B cell (primary cell): ENCODE measurements around the gene MPDU1. TPM values are rescaled to one million over a fixed set of nuclear protein-coding genes. Genes with fewer than 3 reads are reported as not detected.
A peak's percentile ranks its signal among the peaks of the same experiment; 100 is the strongest.

Experiments
- ATAC-seq: fragments of 200-7000 bp; cut with Tn5 transposase; one replicate; pipeline ENCODE4 v1.10.0; 2021; ENCODE audit warnings: low read depth, mild to moderate bottlenecking, moderate number of reproducible peaks, moderate library complexity
- CTCF ChIA-PET: fragments of 350-600 bp; sonication (Branson Sonifier 250); formaldehyde crosslinking; loops from one replicate; lab custom pipeline; 2021; ENCODE audit warnings: antibody characterized with exemption, inconsistent platforms; lab: Charles Lee
- POLR2A ChIA-PET: fragments of 350-600 bp; sonication (Branson Sonifier 250); formaldehyde crosslinking; loops from one replicate; lab custom pipeline; 2021; ENCODE audit warnings: antibody characterized with exemption; lab: Charles Lee
- DNase-seq: peaks from one replicate; pipeline ENCODE4 v3.0.0; 2013
- H2AFZ ChIP-seq: 2 replicates; pipeline ENCODE4 v1.6.1; 2012; ENCODE audit warnings: mild to moderate bottlenecking, low read depth, low read length; ENCODE audit not compliant: insufficient read depth, poor library complexity, severe bottlenecking
- H3K27ac ChIP-seq, 2 donors: 1 replicate in 1 of 2; 2 replicates in 1 of 2; pipeline ENCODE4 v1.5.1; 2012 to 2013; ENCODE audit warnings: low read length in 2 of 2, mild to moderate bottlenecking in 2 of 2, moderate library complexity in 1 of 2
- H3K27me3 ChIP-seq, 4 experiments: fragments of 200-600 bp in 1 of 4; sonication (generic) in 1 of 4; replicated peaks in 1 of 4; 1 replicate in 2 of 4; 2 replicates in 2 of 4; pipeline versions ENCODE4 v1.6.1 to v1.7.0; 2013 to 2016; ENCODE audit warnings: low read length in 3 of 4, mild to moderate bottlenecking in 2 of 4, mixed read lengths in 1 of 4, moderate library complexity in 1 of 4; ENCODE audit not compliant: insufficient read depth in 4 of 4, control insufficient read depth in 3 of 4; ENCODE audit errors: control extremely low read depth in 1 of 4
- H3K36me3 ChIP-seq, 2 experiments: replicated peaks in 1 of 2; 1 replicate in 1 of 2; 2 replicates in 1 of 2; pipeline versions ENCODE4 v1.6.1 to v1.7.1; 2013; ENCODE audit warnings: low read length in 1 of 2; ENCODE audit not compliant: insufficient read depth in 2 of 2, control insufficient read depth in 1 of 2; ENCODE audit errors: control extremely low read depth in 1 of 2, extremely low read depth in 1 of 2
- H3K4me1 ChIP-seq, 2 donors: fragments of 200-600 bp in 1 of 2; sonication (generic) in 1 of 2; 1 replicate in 1 of 2; 2 replicates in 1 of 2; pipeline versions ENCODE4 v1.5.1 to v1.6.1; 2013 to 2017; ENCODE audit warnings: low read length in 2 of 2; ENCODE audit not compliant: control insufficient read depth in 2 of 2, insufficient read depth in 2 of 2
- H3K4me2 ChIP-seq: replicated peaks from 2 replicates; pipeline ENCODE3; 2012; ENCODE audit warnings: mild to moderate bottlenecking, low read depth, low read length; ENCODE audit not compliant: poor library complexity, severe bottlenecking
- H3K4me3 ChIP-seq, 5 experiments: fragments of 200-600 bp in 1 of 5; sonication (generic) in 1 of 5; 1 replicate in 3 of 5; 2 replicates in 2 of 5; pipeline versions ENCODE4 v1.5.1 to v1.7.0; 2011 to 2016; ENCODE audit warnings: low read length in 4 of 5, mild to moderate bottlenecking in 4 of 5, low read depth in 2 of 5, control low read depth in 1 of 5, moderate library complexity in 1 of 5; ENCODE audit not compliant: insufficient read depth in 1 of 5; ENCODE audit errors: control extremely low read depth in 1 of 5, extremely low read depth in 1 of 5
- H3K79me2 ChIP-seq: fragments of 200-600 bp; sonication (generic); one replicate; pipeline ENCODE4 v1.6.0; 2016; ENCODE audit warnings: low read length; ENCODE audit not compliant: control insufficient read depth, insufficient read depth
- H3K9ac ChIP-seq: fragments of 200-600 bp; sonication (generic); 2 replicates; pipeline ENCODE4 v1.6.1; 2017; ENCODE audit warnings: mild to moderate bottlenecking, low read length, moderate library complexity
- H3K9me3 ChIP-seq, 3 donors: one replicate each; pipeline versions ENCODE4 v1.6.1 to v1.7.1; 2013; ENCODE audit warnings: low read length in 2 of 3; ENCODE audit not compliant: control insufficient read depth in 2 of 3, insufficient read depth in 1 of 3; ENCODE audit errors: control extremely low read depth in 1 of 3
- H4K20me1 ChIP-seq: 2 replicates; pipeline ENCODE4 v1.6.0; 2012; ENCODE audit warnings: mild to moderate bottlenecking, low read length; ENCODE audit not compliant: insufficient read depth, control insufficient read depth, poor library complexity, severe bottlenecking
- H3K27ac Mint-ChIP-seq: one replicate; pipeline ENCODE4 v1.8.0; 2021; ENCODE audit warnings: mixed read lengths
- H3K27me3 Mint-ChIP-seq: one replicate; pipeline ENCODE4 v1.8.0; 2021; ENCODE audit warnings: mixed read lengths
- H3K4me1 Mint-ChIP-seq: one replicate; pipeline ENCODE4 v1.8.0; 2021; ENCODE audit warnings: mixed read lengths
- H3K4me3 Mint-ChIP-seq: one replicate; pipeline ENCODE4 v1.8.0; 2021; ENCODE audit warnings: mixed read lengths
- H3K9me3 Mint-ChIP-seq: one replicate; pipeline ENCODE4 v1.8.0; 2022; ENCODE audit warnings: mixed read lengths; ENCODE audit not compliant: insufficient read depth
- CTCF ChIP-seq: fragments of 200-600 bp; IDR thresholded peaks from one replicate; pipeline ENCODE4 v1.8.0; 2022; ENCODE audit warnings: antibody characterized with exemption, mild to moderate bottlenecking
- EZH2 ChIP-seq: IDR thresholded peaks from 2 replicates; pipeline ENCODE4 v1.6.1; 2012; ENCODE audit warnings: borderline replicate concordance, low read depth, mild to moderate bottlenecking, moderate library complexity, low read length; ENCODE audit not compliant: insufficient read depth, poor library complexity, severe bottlenecking
- WGBS: methylation state at CpG from one replicate; pipeline ENCODE4 v1.1.5; 2013; ENCODE audit warnings: missing lambda C conversion rate; ENCODE audit not compliant: insufficient coverage; 5-methylcytosine and 5-hydroxymethylcytosine counted together
- intact Hi-C: fragments of 100-400 bp; cut with micrococcal nuclease; formaldehyde crosslinking; loops from one replicate; pipeline ENCODE4 v1.10.0; 2022
- polyA plus RNA-seq: library from polyadenylated mRNA; depleted of rRNA; stranded (reverse); fragments of >200 nt; gene quantifications from 2 replicates; pipeline ENCODE4 v1.2.3, GENCODE V29; 2012
- total RNA-seq, 2 donors: library from RNA; stranded (reverse); fragments of 120-200 nt in 1 of 2; gene quantifications; 1 replicate in 1 of 2; 2 replicates in 1 of 2; pipeline versions ENCODE4 v1.2.3 to v1.2.4, GENCODE V29; 2013 to 2022

Gene MPDU1
- total and polyA plus RNA-seq, 2 donors (not counting 1 experiment from before 2014, with no cell fraction given): 31.7 to 51.5 TPM

GRCh38 chr17:7613769-7614424 lies 30.2 kb downstream of the MPDU1 start:
- peak overlapping the region; percentile 42 for H3K27ac Mint-ChIP-seq
- DNase-seq (no peak), ATAC-seq (no peak)
- Histone ChIP-seq H3K27me3 (no peaks in the 10 kb centered on the region), H3K9ac (peak overlapping the region; percentile 84), H3K4me2 (peak overlapping the region; percentile 82), H3K9me3 (no peaks in the 10 kb centered on the region), H3K4me3 (peak overlapping the region; percentile 72 to 82 (median 74)), H3K4me1 (peaks cover 12 to 26% of the 10 kb centered on the region in 2 donors), H2AFZ (peak overlapping the region; percentile 75), H3K79me2 (peaks cover 52% of the 10 kb centered on the region), H3K36me3 (peaks cover 1 to 14% of the 10 kb centered on the region in 2 experiments), H3K27ac (peak overlapping the region; percentile 55 to 85), H4K20me1 (peaks cover 33% of the 10 kb centered on the region)
- intact Hi-C loops: loop anchor here (1.0 to 10.0 kb wide), 2 partner anchors 30 to 231 kb away; no protein-coding TSS in a partner anchor
- H3K27me3 Mint-ChIP-seq: no peaks in the 10 kb centered on the region
- H3K4me3 Mint-ChIP-seq: peak overlapping the region; percentile 88
- no peaks in the 10 kb centered on the region for H3K9me3 Mint-ChIP-seq
- ChIA-PET CTCF (interaction anchor here (0.8 to 2.5 kb wide), 9 partner anchors 8 to 73 kb away, joined by 3 to 14 read pairs (median 5); partner anchors contain the start of genes SOX15, TP53 and WRAP53), POLR2A (interaction anchor here (1.4 to 2.9 kb wide), 3 partner anchors 14 to 73 kb away, joined by 6 to 35 read pairs (median 18); partner anchors contain the start of genes CD68, SAT2, TP53 and WRAP53)
- peaks cover 26% of the 10 kb centered on the region for H3K4me1 Mint-ChIP-seq
- TF ChIP-seq CTCF (no peak), EZH2 (no peak)
- WGBS: 13% methylated on average over 20 of the region's 20 CpGs
